ENCODE measurements around the gene ITPK1. TPM values are rescaled to one million over a fixed set of nuclear protein-coding genes. Genes with fewer than 3 reads are reported as not detected.

ITPK1 gene
- total and polyA plus RNA-seq, 2 experiments from 2014 or later = 18.7 to 35.0 TPM

- 0 out of 2 replicates have a peak, but pooled peaks cover 4% of the 10 kb centered on the region for H3F3A ChIP-seq (ENCODE audit: insufficient read depth)
- H3K36me3 ChIP-seq (ENCODE audit: low read depth) = no peaks in the 10 kb centered on the region
- H4K20me1 ChIP-seq (ENCODE audit: insufficient read depth) = no peaks in the 10 kb centered on the region
- no peaks in the 10 kb centered on the region for H3K9me3 ChIP-seq (ENCODE audit: low read depth)
- DNase-seq = no peak
- no peaks in the 10 kb centered on the region for H3K9me2 ChIP-seq (ENCODE audit: insufficient read depth)
- no peak overlapping the region for H2AFZ ChIP-seq
- no peak overlapping the region for H3K9ac ChIP-seq
- WGBS, 2 experiments (ENCODE audit: low coverage in 1 of 2, low lambda C conversion rate in 2 of 2, missing lambda C conversion rate in 2 of 2) = 90 to 97% methylated on average over 5 to 6 of the region's 6 CpGs
- no peak overlapping the region for H3K4me2 ChIP-seq (ENCODE audit: unreplicated experiment)
- H3K79me2 ChIP-seq (ENCODE audit: insufficient read depth) = no peaks in the 10 kb centered on the region
- no peak for TF ChIP-seq EZH2phosphoT487 (IDR thresholded peaks at IDR 0.05; ENCODE audit: insufficient read depth, low read depth)
- no peak for TF ChIP-seq EZH2 (IDR thresholded peaks at IDR 0.05; ENCODE audit: insufficient read depth, poor library complexity, severe bottlenecking)
- H3K27ac ChIP-seq = no peak overlapping the region
- in situ Hi-C loops (cut with MboI) = no loop called here
- no peak overlapping the region for H3K4me3 ChIP-seq
- peaks cover 28% of the 10 kb centered on the region for H3K4me1 ChIP-seq (ENCODE audit: insufficient read depth)
- no peaks in the 10 kb centered on the region for H3K27me3 ChIP-seq (replicated peaks; ENCODE audit: insufficient read depth)
Observed at GRCh38 chr14:93033084-93033982, 82.4 kb downstream of the ITPK1 start.

GRCh38 chr14:93032421-93032936, 83.2 kb downstream of the ITPK1 start:
- WGBS, 2 experiments (ENCODE audit: low coverage in 1 of 2, low lambda C conversion rate in 2 of 2, missing lambda C conversion rate in 2 of 2) = 50 to 53% methylated on average over 6 to 11 of the region's 11 CpGs
- H3K4me1 ChIP-seq (ENCODE audit: insufficient read depth) = peaks cover 28% of the 10 kb centered on the region
- H3K9me2 ChIP-seq (ENCODE audit: insufficient read depth) = no peaks in the 10 kb centered on the region
- TF ChIP-seq EZH2phosphoT487 (IDR thresholded peaks at IDR 0.05; ENCODE audit: insufficient read depth, low read depth) (no peak), EZH2 (IDR thresholded peaks at IDR 0.05; ENCODE audit: insufficient read depth, poor library complexity, severe bottlenecking) (no peak)
- H3K79me2 ChIP-seq (ENCODE audit: insufficient read depth) = no peaks in the 10 kb centered on the region
- peak; percentile 62 for DNase-seq
- H3K27ac ChIP-seq = no peak overlapping the region
- no peak overlapping the region for H3K4me3 ChIP-seq
- peak overlapping the region; percentile 30 for H3K4me2 ChIP-seq (ENCODE audit: unreplicated experiment)
- no peak overlapping the region for H3K9ac ChIP-seq
- H3K9me3 ChIP-seq (ENCODE audit: low read depth) = no peaks in the 10 kb centered on the region
- H3K27me3 ChIP-seq (replicated peaks; ENCODE audit: insufficient read depth) = no peaks in the 10 kb centered on the region
- in situ Hi-C loops (cut with MboI) = no loop called here
- no peaks in the 10 kb centered on the region for H3F3A ChIP-seq (ENCODE audit: insufficient read depth)
- no peaks in the 10 kb centered on the region for H3K36me3 ChIP-seq (ENCODE audit: low read depth)
- no peaks in the 10 kb centered on the region for H4K20me1 ChIP-seq (ENCODE audit: insufficient read depth)
- no peak overlapping the region for H2AFZ ChIP-seq

- Histone ChIP-seq H3K9me2 (ENCODE audit: insufficient read depth) (no peaks in the 10 kb centered on the region), H3K36me3 (ENCODE audit: low read depth) (no peaks in the 10 kb centered on the region), H3K9ac (no peak overlapping the region), H2AFZ (no peak overlapping the region), H4K20me1 (ENCODE audit: insufficient read depth) (no peaks in the 10 kb centered on the region), H3K79me2 (ENCODE audit: insufficient read depth) (no peaks in the 10 kb centered on the region), H3K9me3 (ENCODE audit: low read depth) (no peaks in the 10 kb centered on the region), H3K4me1 (ENCODE audit: insufficient read depth) (peaks cover 21% of the 10 kb centered on the region), H3K27ac (no peak overlapping the region), H3K27me3 (replicated peaks; ENCODE audit: insufficient read depth) (no peaks in the 10 kb centered on the region), H3F3A (ENCODE audit: insufficient read depth) (no peaks in the 10 kb centered on the region), H3K4me3 (no peak overlapping the region), H3K4me2 (ENCODE audit: unreplicated experiment) (no peak overlapping the region)
- DNase-seq = no peak
- TF ChIP-seq EZH2phosphoT487 (IDR thresholded peaks at IDR 0.05; ENCODE audit: insufficient read depth, low read depth) (no peak), EZH2 (IDR thresholded peaks at IDR 0.05; ENCODE audit: insufficient read depth, poor library complexity, severe bottlenecking) (no peak)
- in situ Hi-C loops (cut with MboI) = no loop called here
- WGBS, 2 experiments (ENCODE audit: low coverage in 1 of 2, low lambda C conversion rate in 2 of 2, missing lambda C conversion rate in 2 of 2) = 93% methylated on average over 15 of the region's 15 CpGs
Observed at GRCh38 chr14:93031505-93032315, 84.0 kb downstream of the ITPK1 start.

- H3K4me2 ChIP-seq (ENCODE audit: unreplicated experiment) = no peak overlapping the region
- peaks cover 11% of the 10 kb centered on the region for H3K4me1 ChIP-seq (ENCODE audit: insufficient read depth)
- TF ChIP-seq EZH2 (IDR thresholded peaks at IDR 0.05; ENCODE audit: insufficient read depth, poor library complexity, severe bottlenecking) = no peak
- TF ChIP-seq EZH2phosphoT487 (IDR thresholded peaks at IDR 0.05; ENCODE audit: insufficient read depth, low read depth) = no peak
- no peak overlapping the region for H3K27ac ChIP-seq
- H4K20me1 ChIP-seq (ENCODE audit: insufficient read depth) = no peaks in the 10 kb centered on the region
- no peaks in the 10 kb centered on the region for H3F3A ChIP-seq (ENCODE audit: insufficient read depth)
- 93 to 95% methylated on average over 10 of the region's 10 CpGs for WGBS, 2 experiments (ENCODE audit: low coverage in 1 of 2, low lambda C conversion rate in 2 of 2, missing lambda C conversion rate in 2 of 2)
- no peak overlapping the region for H2AFZ ChIP-seq
- no peaks in the 10 kb centered on the region; the same call in 1 of the 2 replicates for H3K79me2 ChIP-seq (ENCODE audit: insufficient read depth)
- no peak overlapping the region for H3K4me3 ChIP-seq
- no peaks in the 10 kb centered on the region for H3K27me3 ChIP-seq (replicated peaks; ENCODE audit: insufficient read depth)
- no peaks in the 10 kb centered on the region for H3K9me2 ChIP-seq (ENCODE audit: insufficient read depth)
- in situ Hi-C loops (cut with MboI) = no loop called here
- DNase-seq = no peak
- H3K9ac ChIP-seq = no peak overlapping the region
- no peaks in the 10 kb centered on the region for H3K36me3 ChIP-seq (ENCODE audit: low read depth)
- H3K9me3 ChIP-seq (ENCODE audit: low read depth) = no peaks in the 10 kb centered on the region
Observed at GRCh38 chr14:93030761-93031160, 85.0 kb downstream of the ITPK1 start.

Data from GM23248 (cell line).